GM19035 (cell line): ENCODE measurements around the gene MCTP2.

Experiments used
- ATAC-seq: cut with Tn5 transposase; IDR thresholded peaks from one replicate; pipeline ENCODE4 v1.9.1; 2021; ENCODE audit not compliant: unreplicated experiment

Gene MCTP2

GRCh38 chr15:94295275-94295674 lies 63.9 kb downstream of the MCTP2 start:
- ATAC-seq: no peak

- no peak for ATAC-seq
These were observed 65.4 kb downstream of the MCTP2 start for GRCh38 chr15:94296717-94297116.

- no peak for ATAC-seq
These were observed 66.2 kb downstream of the MCTP2 start for GRCh38 chr15:94297558-94297957.

GRCh38 chr15:94298364-94298763 lies 67.0 kb downstream of the MCTP2 start:
- no peak for ATAC-seq

- no peak for ATAC-seq
These were observed 69.3 kb downstream of the MCTP2 start for GRCh38 chr15:94300612-94301011.

- peak; percentile 46 for ATAC-seq
These were observed 73.8 kb downstream of the MCTP2 start for GRCh38 chr15:94305133-94305532.

GRCh38 chr15:94306700-94307650 lies 75.6 kb downstream of the MCTP2 start:
- peak; percentile 89 for ATAC-seq

GRCh38 chr15:94312946-94313345 lies 81.6 kb downstream of the MCTP2 start:
- no peak for ATAC-seq

- ATAC-seq: no peak
These were observed 83.3 kb downstream of the MCTP2 start for GRCh38 chr15:94314639-94315038.

GRCh38 chr15:94317211-94317610 lies 85.8 kb downstream of the MCTP2 start:
- ATAC-seq: no peak

GRCh38 chr15:94322141-94322540 lies 90.8 kb downstream of the MCTP2 start:
- no peak for ATAC-seq

GRCh38 chr15:94323076-94323475 lies 91.7 kb downstream of the MCTP2 start:
- no peak for ATAC-seq

- ATAC-seq: peak; percentile 84
These were observed 92.9 kb downstream of the MCTP2 start for GRCh38 chr15:94324117-94324826.

- peak; percentile 51 for ATAC-seq
These were observed 93.7 kb downstream of the MCTP2 start for GRCh38 chr15:94324835-94325767.

- no peak for ATAC-seq
These were observed 96.1 kb downstream of the MCTP2 start for GRCh38 chr15:94327356-94327936.

- ATAC-seq: no peak
These were observed 100.4 kb downstream of the MCTP2 start for GRCh38 chr15:94331731-94332130.

- ATAC-seq: no peak
These were observed 104.3 kb downstream of the MCTP2 start for GRCh38 chr15:94335616-94336015.

- no peak for ATAC-seq
These were observed 105.6 kb downstream of the MCTP2 start for GRCh38 chr15:94336817-94337467.

GRCh38 chr15:94338243-94338846 lies 107.0 kb downstream of the MCTP2 start:
- ATAC-seq: no peak

- ATAC-seq: no peak
These were observed 114.9 kb downstream of the MCTP2 start for GRCh38 chr15:94346282-94346681.
